Naive thymus-derived CD4-positive, alpha-beta T cell (primary cell): ENCODE results near the gene TBX4. TPM values are rescaled to one million over a fixed set of nuclear protein-coding genes. Genes with fewer than 3 reads are reported as not detected.

Source experiments
- ATAC-seq: fragments of 150-1000 bp; cut with Tn5 transposase; 2 replicates; pipeline ENCODE4 v1.10.0; 2021; ENCODE audit warnings: mild to moderate bottlenecking, moderate library complexity
- CTCF ChIA-PET: fragments of 350-600 bp; sonication (Branson Sonifier 250); formaldehyde crosslinking; loops from one replicate; lab custom pipeline; 2021; ENCODE audit warnings: antibody characterized with exemption; lab: Charles Lee
- POLR2A ChIA-PET: fragments of 350-600 bp; sonication (Branson Sonifier 250); formaldehyde crosslinking; loops from one replicate; lab custom pipeline; 2021; ENCODE audit warnings: antibody characterized with exemption, inconsistent platforms; lab: Charles Lee
- DNase-seq, 9 donors: peaks; one replicate each; pipeline versions ENCODE4 v3.0.0 to v3.0.0-alpha.2; 2020 to 2022; ENCODE audit warnings: mixed read lengths in 1 of 9
- H3K27ac ChIP-seq: one replicate; pipeline ENCODE4 v1.7.0; 2013; ENCODE audit warnings: mild to moderate bottlenecking, low read depth, low read length, moderate library complexity
- H3K27me3 ChIP-seq, 2 donors: one replicate each; pipeline ENCODE4 v1.7.0; 2013; ENCODE audit warnings: low read length in 2 of 2, mild to moderate bottlenecking in 2 of 2, moderate library complexity in 2 of 2; ENCODE audit not compliant: control insufficient read depth in 2 of 2, insufficient read depth in 2 of 2
- H3K36me3 ChIP-seq, 3 experiments: 1 replicate in 2 of 3; 2 replicates in 1 of 3; pipeline ENCODE4 v1.7.0; 2013; ENCODE audit warnings: low read length in 3 of 3, mild to moderate bottlenecking in 3 of 3, moderate library complexity in 1 of 3; ENCODE audit not compliant: insufficient read depth in 3 of 3, control insufficient read depth in 2 of 3
- H3K4me1 ChIP-seq, 2 donors: one replicate each; pipeline ENCODE4 v1.7.0; 2013; ENCODE audit warnings: low read length in 2 of 2, mild to moderate bottlenecking in 2 of 2, moderate library complexity in 1 of 2; ENCODE audit not compliant: control insufficient read depth in 2 of 2, insufficient read depth in 2 of 2
- H3K4me3 ChIP-seq: 2 replicates; pipeline ENCODE4 v1.7.0; 2013; ENCODE audit warnings: mild to moderate bottlenecking, low read length
- H3K9me3 ChIP-seq, 3 experiments: 1 replicate in 2 of 3; 2 replicates in 1 of 3; pipeline ENCODE4 v1.7.0; 2013; ENCODE audit warnings: low read length in 3 of 3; ENCODE audit not compliant: control insufficient read depth in 2 of 3
- H3K27ac Mint-ChIP-seq, 9 donors: one replicate each; pipeline ENCODE4 v1.8.0; 2020 to 2022; ENCODE audit warnings: mixed read lengths in 9 of 9, mild to moderate bottlenecking in 8 of 9, moderate library complexity in 5 of 9, inconsistent platforms in 2 of 9
- H3K27me3 Mint-ChIP-seq, 5 donors: one replicate each; pipeline ENCODE4 v1.8.0; 2021 to 2022; ENCODE audit warnings: mixed read lengths in 5 of 5, mild to moderate bottlenecking in 1 of 5
- H3K36me3 Mint-ChIP-seq, 5 donors: one replicate each; pipeline ENCODE4 v1.8.0; 2020 to 2022; ENCODE audit warnings: mixed read lengths in 5 of 5, mild to moderate bottlenecking in 3 of 5, inconsistent platforms in 1 of 5
- H3K4me1 Mint-ChIP-seq, 7 donors: one replicate each; pipeline ENCODE4 v1.8.0; 2020 to 2022; ENCODE audit warnings: mixed read lengths in 7 of 7, mild to moderate bottlenecking in 3 of 7, inconsistent platforms in 1 of 7
- H3K4me3 Mint-ChIP-seq, 10 donors: one replicate each; pipeline ENCODE4 v1.8.0; 2020 to 2022; ENCODE audit warnings: mild to moderate bottlenecking in 10 of 10, mixed read lengths in 10 of 10, moderate library complexity in 6 of 10, inconsistent platforms in 2 of 10
- H3K9me3 Mint-ChIP-seq, 11 donors: one replicate each; pipeline ENCODE4 v1.8.0; 2020 to 2022; ENCODE audit warnings: mixed read lengths in 11 of 11, mild to moderate bottlenecking in 4 of 11, inconsistent platforms in 1 of 11, moderate library complexity in 1 of 11
- intact Hi-C, 2 donors: fragments of 100-400 bp; cut with micrococcal nuclease; formaldehyde crosslinking; loops; one replicate each; pipeline ENCODE4 v1.15.1; 2023
- polyA plus RNA-seq, 2 donors: library from polyadenylated mRNA; unstranded; fragments of 300-500 nt; fragmentation: Illumina TruSeq; gene quantifications; one replicate each; pipeline ENCODE4 v1.2.3, GENCODE V29; 2021
- total RNA-seq, 6 experiments: library from RNA in 5 of 6; stranded (reverse) in 5 of 6; gene quantifications; 1 replicate in 5 of 6; 2 replicates in 1 of 6; pipeline ENCODE4 v1.2.3 and lab custom pipeline; 2021 to 2026

The TBX4 gene
- total and polyA plus RNA-seq, 7 experiments from 2014 or later, result not detected

- Histone ChIP-seq H3K4me3 (no peak overlapping the region), H3K27ac (no peak overlapping the region), H3K9me3 (no peaks in the 10 kb centered on the region), H3K4me1 (no peaks in the 10 kb centered on the region), H3K27me3 (no peaks in the 10 kb centered on the region), H3K36me3 (no peaks in the 10 kb centered on the region)
- H3K27ac Mint-ChIP-seq, result no peak overlapping the region
- no peaks in the 10 kb centered on the region for H3K4me1 Mint-ChIP-seq
- intact Hi-C loops, result no loop called here
- ChIA-PET CTCF (no interaction called here), POLR2A (no interaction called here)
- H3K27me3 Mint-ChIP-seq, result peaks cover 0 to 11% (median 0%) of the 10 kb centered on the region in 5 donors
- H3K36me3 Mint-ChIP-seq, result no peaks in the 10 kb centered on the region
- no peaks in the 10 kb centered on the region for H3K9me3 Mint-ChIP-seq
- ATAC-seq (no peak), DNase-seq (no peak)
- no peak overlapping the region for H3K4me3 Mint-ChIP-seq
These were observed 29.2 kb downstream of the TBX4 start for GRCh38 chr17:61481421-61481820.

- intact Hi-C loops, result no loop called here
- ATAC-seq (no peak), DNase-seq (no peak)
- no peaks in the 10 kb centered on the region for H3K27me3 ChIP-seq
- Mint-ChIP-seq H3K27ac (no peak overlapping the region), H3K9me3 (no peaks in the 10 kb centered on the region), H3K36me3 (no peaks in the 10 kb centered on the region), H3K27me3 (peaks cover 0 to 11% (median 0%) of the 10 kb centered on the region in 5 donors), H3K4me1 (no peaks in the 10 kb centered on the region), H3K4me3 (no peak overlapping the region)
- no peaks in the 10 kb centered on the region for H3K4me1 ChIP-seq
- H3K9me3 ChIP-seq, result no peaks in the 10 kb centered on the region
- H3K36me3 ChIP-seq, result no peaks in the 10 kb centered on the region
- CTCF ChIA-PET, result no interaction called here
- no peak overlapping the region for H3K4me3 ChIP-seq
- H3K27ac ChIP-seq, result no peak overlapping the region
- POLR2A ChIA-PET, result no interaction called here
These were observed 30.2 kb downstream of the TBX4 start for GRCh38 chr17:61482467-61482866.

- Histone ChIP-seq H3K27me3 (no peaks in the 10 kb centered on the region), H3K9me3 (no peaks in the 10 kb centered on the region), H3K4me1 (no peaks in the 10 kb centered on the region), H3K36me3 (no peaks in the 10 kb centered on the region), H3K27ac (no peak overlapping the region), H3K4me3 (no peak overlapping the region)
- Mint-ChIP-seq H3K4me3 (no peak overlapping the region), H3K27me3 (peaks cover 0 to 11% (median under 1%) of the 10 kb centered on the region in 5 donors), H3K36me3 (no peaks in the 10 kb centered on the region), H3K4me1 (no peaks in the 10 kb centered on the region), H3K9me3 (no peaks in the 10 kb centered on the region), H3K27ac (no peak overlapping the region)
- DNase-seq, result no peak
- ATAC-seq, result no peak
- ChIA-PET POLR2A (no interaction called here), CTCF (no interaction called here)
- intact Hi-C loops, result no loop called here
These were observed 31.5 kb downstream of the TBX4 start for GRCh38 chr17:61483778-61484116.

GRCh38 chr17:61484174-61484573 is 32.0 kb downstream of the TBX4 start:
- Histone ChIP-seq H3K9me3 (no peaks in the 10 kb centered on the region), H3K27ac (no peak overlapping the region), H3K36me3 (no peaks in the 10 kb centered on the region), H3K4me1 (no peaks in the 10 kb centered on the region), H3K27me3 (no peaks in the 10 kb centered on the region), H3K4me3 (no peak overlapping the region)
- Mint-ChIP-seq H3K9me3 (no peaks in the 10 kb centered on the region), H3K36me3 (no peaks in the 10 kb centered on the region), H3K27ac (no peak overlapping the region), H3K27me3 (peaks cover 0 to 11% (median 2%) of the 10 kb centered on the region in 5 donors), H3K4me1 (no peaks in the 10 kb centered on the region), H3K4me3 (no peak overlapping the region)
- ChIA-PET POLR2A (interaction anchor here (0.6 kb wide), 1 partner anchor 629 kb away, joined by 5 read pairs; no protein-coding TSS in a partner anchor), CTCF (no interaction called here)
- no peak for ATAC-seq
- intact Hi-C loops, result no loop called here
- no peak for DNase-seq

- H3K27ac ChIP-seq, result no peak overlapping the region
These were observed 33.0 kb downstream of the TBX4 start for GRCh38 chr17:61485067-61485775.

GRCh38 chr17:61486135-61487120 is 34.2 kb downstream of the TBX4 start:
- DNase-seq (no peak), ATAC-seq (no peak)
- Histone ChIP-seq H3K27ac (no peak overlapping the region), H3K4me3 (no peak overlapping the region), H3K9me3 (no peaks in the 10 kb centered on the region), H3K4me1 (no peaks in the 10 kb centered on the region), H3K36me3 (no peaks in the 10 kb centered on the region), H3K27me3 (no peaks in the 10 kb centered on the region)
- no peak overlapping the region for H3K27ac Mint-ChIP-seq
- peaks cover 0 to 11% (median 3%) of the 10 kb centered on the region in 5 donors for H3K27me3 Mint-ChIP-seq
- ChIA-PET CTCF (no interaction called here), POLR2A (interaction anchor here (0.7 kb wide), 1 partner anchor 750 kb away, joined by 3 read pairs; no protein-coding TSS in a partner anchor)
- intact Hi-C loops, result no loop called here
- H3K4me3 Mint-ChIP-seq, result no peak overlapping the region
- H3K9me3 Mint-ChIP-seq, result no peaks in the 10 kb centered on the region
- no peaks in the 10 kb centered on the region for H3K36me3 Mint-ChIP-seq
- H3K4me1 Mint-ChIP-seq, result no peaks in the 10 kb centered on the region

More at GRCh38 chr17:61485067-61485775, 33.0 kb downstream of the TBX4 start:
- no peak for DNase-seq
- H3K27me3 ChIP-seq, result no peaks in the 10 kb centered on the region
- H3K9me3 Mint-ChIP-seq, result no peaks in the 10 kb centered on the region
- CTCF ChIA-PET, result no interaction called here
- POLR2A ChIA-PET, result no interaction called here
- H3K9me3 ChIP-seq, result no peaks in the 10 kb centered on the region
- H3K36me3 ChIP-seq, result no peaks in the 10 kb centered on the region
- intact Hi-C loops, result no loop called here
- H3K4me1 Mint-ChIP-seq, result no peaks in the 10 kb centered on the region
- H3K36me3 Mint-ChIP-seq, result no peaks in the 10 kb centered on the region
- H3K4me1 ChIP-seq, result no peaks in the 10 kb centered on the region
- peaks cover 0 to 11% (median 3%) of the 10 kb centered on the region in 5 donors for H3K27me3 Mint-ChIP-seq
- H3K4me3 ChIP-seq, result no peak overlapping the region
- H3K4me3 Mint-ChIP-seq, result no peak overlapping the region
- H3K27ac Mint-ChIP-seq, result no peak overlapping the region
- ATAC-seq, result no peak
